Nephron progenitor cell (in vitro differentiated cells): Measurements from ENCODE around the gene KRT25.

Experiments used
- DNase-seq: peaks from one replicate; pipeline ENCODE4 v3.0.0; 2021
- H3K27ac Mint-ChIP-seq: 2 replicates; pipeline ENCODE4 v1.8.0; 2021; ENCODE audit warnings: mild to moderate bottlenecking, moderate library complexity, mixed read lengths
- H3K27me3 Mint-ChIP-seq: 2 replicates; pipeline ENCODE4 v1.8.0; 2021; ENCODE audit warnings: mild to moderate bottlenecking, low read depth, mixed read lengths; ENCODE audit not compliant: poor library complexity
- H3K36me3 Mint-ChIP-seq: 2 replicates; pipeline ENCODE4 v1.8.0; 2021; ENCODE audit warnings: low read depth, mixed read lengths
- H3K4me1 Mint-ChIP-seq: 2 replicates; pipeline ENCODE4 v1.8.0; 2021; ENCODE audit warnings: mixed read lengths
- H3K4me3 Mint-ChIP-seq: 2 replicates; pipeline ENCODE4 v1.8.0; 2021; ENCODE audit warnings: mild to moderate bottlenecking, moderate library complexity, mixed read lengths
- H3K9me3 Mint-ChIP-seq: 2 replicates; pipeline ENCODE4 v1.8.0; 2021; ENCODE audit warnings: mild to moderate bottlenecking, moderate library complexity, mixed read lengths
- CTCF ChIP-seq: fragments of 200-600 bp; sonication (generic); IDR thresholded peaks from 2 replicates; pipeline ENCODE4 v1.5.0; 2021; ENCODE audit warnings: antibody characterized with exemption

The KRT25 gene

GRCh38 chr17:40795019-40795667 is 40.0 kb upstream of the KRT25 start:
- H3K27ac Mint-ChIP-seq = no peak overlapping the region
- no peak overlapping the region for H3K4me3 Mint-ChIP-seq
- H3K27me3 Mint-ChIP-seq = peaks cover 27% of the 10 kb centered on the region
- H3K4me1 Mint-ChIP-seq = no peaks in the 10 kb centered on the region
- DNase-seq = no peak
- no peaks in the 10 kb centered on the region for H3K9me3 Mint-ChIP-seq
- no peaks in the 10 kb centered on the region for H3K36me3 Mint-ChIP-seq
- no peak for TF ChIP-seq CTCF

DNA sequence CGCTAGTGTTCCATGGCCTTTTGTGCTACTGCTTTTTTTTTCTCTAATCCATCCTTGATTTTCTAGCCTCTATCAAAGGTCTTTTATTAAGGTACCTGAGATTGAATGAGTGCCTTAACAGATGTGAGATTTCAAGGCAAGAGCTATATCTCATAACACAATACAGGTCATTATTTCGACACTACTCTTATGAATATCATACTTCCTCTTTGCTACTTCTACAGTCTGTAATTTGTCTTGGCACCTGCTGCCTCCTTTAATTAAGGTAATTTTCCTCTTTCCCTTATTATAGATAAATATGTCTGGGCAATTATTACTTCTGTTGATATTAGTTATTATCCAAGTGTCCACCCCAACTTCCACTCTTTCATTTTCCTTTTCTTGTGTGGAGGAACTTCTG is 39.3 kb upstream of the KRT25 start:
- no peaks in the 10 kb centered on the region for H3K4me1 Mint-ChIP-seq
- DNase-seq = no peak
- H3K9me3 Mint-ChIP-seq = no peaks in the 10 kb centered on the region
- H3K27me3 Mint-ChIP-seq = peaks cover 32% of the 10 kb centered on the region
- H3K36me3 Mint-ChIP-seq = no peaks in the 10 kb centered on the region
- H3K4me3 Mint-ChIP-seq = no peak overlapping the region
- no peak overlapping the region for H3K27ac Mint-ChIP-seq
- no peak for TF ChIP-seq CTCF

DNA sequence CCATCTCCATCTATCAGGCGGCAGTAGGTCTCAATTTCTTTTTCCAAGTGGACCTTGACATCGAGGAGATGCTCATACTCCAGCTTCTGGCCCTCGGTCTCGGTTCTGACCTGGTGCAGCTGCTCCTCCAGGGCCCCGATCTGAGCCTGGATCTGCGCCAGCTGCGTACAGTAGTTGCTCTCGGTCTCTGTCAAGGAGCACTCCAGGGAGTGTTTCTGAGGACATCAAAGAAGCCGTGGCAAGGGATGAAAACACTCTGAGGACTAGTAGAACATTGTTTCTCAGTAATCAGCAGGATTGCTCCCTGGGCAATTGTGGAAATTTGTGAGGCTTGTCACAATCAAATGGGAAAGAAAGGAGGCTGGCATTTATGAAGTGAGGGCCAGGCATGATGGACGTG is 38.7 kb upstream of the KRT25 start:
- peaks cover 2% of the 10 kb centered on the region for H3K4me1 Mint-ChIP-seq
- no peaks in the 10 kb centered on the region for H3K9me3 Mint-ChIP-seq
- H3K4me3 Mint-ChIP-seq = no peak overlapping the region
- peaks cover 34% of the 10 kb centered on the region for H3K27me3 Mint-ChIP-seq
- no peak for TF ChIP-seq CTCF
- H3K27ac Mint-ChIP-seq = no peak overlapping the region
- no peak for DNase-seq
- H3K36me3 Mint-ChIP-seq = no peaks in the 10 kb centered on the region

- H3K9me3 Mint-ChIP-seq = no peaks in the 10 kb centered on the region
- DNase-seq = no peak
- no peak overlapping the region for H3K4me3 Mint-ChIP-seq
- H3K36me3 Mint-ChIP-seq = no peaks in the 10 kb centered on the region
- H3K27ac Mint-ChIP-seq = no peak overlapping the region
- TF ChIP-seq CTCF = peak; percentile 66
- peaks cover 5% of the 10 kb centered on the region for H3K4me1 Mint-ChIP-seq
- peaks cover 25% of the 10 kb centered on the region for H3K27me3 Mint-ChIP-seq
Observed at GRCh38 chr17:40791787-40792436, 36.8 kb upstream of the KRT25 start.

- no peak for TF ChIP-seq CTCF
- Mint-ChIP-seq H3K4me1 (peaks cover 5% of the 10 kb centered on the region), H3K36me3 (no peaks in the 10 kb centered on the region), H3K27ac (no peak overlapping the region), H3K9me3 (no peaks in the 10 kb centered on the region), H3K4me3 (no peak overlapping the region), H3K27me3 (peaks cover 19% of the 10 kb centered on the region)
- no peak for DNase-seq
Observed at GRCh38 chr17:40791111-40791510, 36.0 kb upstream of the KRT25 start.

DNA sequence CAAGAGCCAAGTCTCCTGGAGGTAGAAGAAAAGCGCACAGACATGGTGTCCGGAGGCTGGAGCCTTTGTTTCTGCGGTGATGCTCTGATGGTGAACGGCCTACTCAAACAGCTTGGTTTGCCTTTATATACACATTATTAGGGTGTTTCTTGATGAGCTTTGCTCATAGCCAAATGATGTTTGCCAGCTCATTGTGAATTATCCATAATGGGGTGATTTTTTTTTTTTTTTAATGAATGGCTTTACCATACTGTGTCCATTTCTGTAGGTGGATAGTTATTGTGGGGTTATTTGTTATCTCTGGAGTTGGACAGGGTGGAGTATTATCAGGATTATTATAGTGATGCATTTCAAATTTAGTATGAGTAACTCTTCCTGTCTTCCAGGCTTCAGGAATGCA is 27.3 kb upstream of the KRT25 start, which contains the start of gene KRT27:
Gene KRT27 (minus strand): TSS at position 101 of the 400 bp plus-strand sequence. CDS start 57 bp downstream, at position 44.
- Mint-ChIP-seq H3K4me3 (no peak within 1 kb of the TSS), H3K27ac (no peak within 1 kb of the TSS), H3K4me1 (no peaks in the 10 kb centered on the region), H3K9me3 (no peaks in the 10 kb centered on the region), H3K27me3 (peaks cover 22% of the 10 kb centered on the region), H3K36me3 (no peaks in the 10 kb centered on the region)
- DNase-seq = no peak
- no peak for TF ChIP-seq CTCF
